Parathyroid adenoma (tissue), 2 donors: ENCODE measurements around the gene SRSF9.
A peak's percentile ranks its signal among the peaks of the same experiment; 100 is the strongest.

Experiments
- H2AFZ ChIP-seq: fragments of 300-600 bp; sonication (generic); one replicate; pipeline ENCODE4 v1.7.0; 2017; ENCODE audit warnings: antibody characterized with exemption, mild to moderate bottlenecking
- H3K27ac ChIP-seq: fragments of 300-600 bp; sonication (generic); one replicate; pipeline ENCODE4 v1.7.0; 2017
- H3K27me3 ChIP-seq: fragments of 300-600 bp; sonication (generic); one replicate; pipeline ENCODE4 v1.7.0; 2017; ENCODE audit warnings: low read length; ENCODE audit not compliant: control insufficient read depth, insufficient read depth
- H3K36me3 ChIP-seq: fragments of 300-600 bp; sonication (generic); one replicate; pipeline ENCODE4 v1.7.0; 2017; ENCODE audit warnings: low read length; ENCODE audit not compliant: control insufficient read depth, insufficient read depth
- H3K4me1 ChIP-seq: fragments of 300-600 bp; sonication (generic); one replicate; pipeline ENCODE4 v1.7.0; 2017; ENCODE audit warnings: control low read depth
- H3K4me2 ChIP-seq: fragments of 300-600 bp; sonication (generic); one replicate; pipeline ENCODE4 v1.7.0; 2017; ENCODE audit warnings: low read length
- H3K4me3 ChIP-seq: fragments of 300-600 bp; sonication (generic); one replicate; pipeline ENCODE4 v1.7.0; 2017; ENCODE audit warnings: low read depth, low read length
- H3K79me2 ChIP-seq: fragments of 300-600 bp; sonication (generic); one replicate; pipeline ENCODE4 v1.7.0; 2017; ENCODE audit warnings: control low read depth
- H3K9ac ChIP-seq: fragments of 300-600 bp; sonication (generic); one replicate; pipeline ENCODE4 v1.7.0; 2017; ENCODE audit warnings: mild to moderate bottlenecking
- H3K9me3 ChIP-seq: fragments of 300-600 bp; sonication (generic); one replicate; pipeline ENCODE4 v1.7.0; 2017; ENCODE audit warnings: low read length; ENCODE audit not compliant: control insufficient read depth
- CTCF ChIP-seq: fragments of 300-600 bp; sonication (generic); IDR thresholded peaks from one replicate; pipeline ENCODE4 v1.7.0; 2017; ENCODE audit warnings: antibody characterized with exemption, mild to moderate bottlenecking
- donor health status: primary hyperparathyroidism.

SRSF9 gene

DNA sequence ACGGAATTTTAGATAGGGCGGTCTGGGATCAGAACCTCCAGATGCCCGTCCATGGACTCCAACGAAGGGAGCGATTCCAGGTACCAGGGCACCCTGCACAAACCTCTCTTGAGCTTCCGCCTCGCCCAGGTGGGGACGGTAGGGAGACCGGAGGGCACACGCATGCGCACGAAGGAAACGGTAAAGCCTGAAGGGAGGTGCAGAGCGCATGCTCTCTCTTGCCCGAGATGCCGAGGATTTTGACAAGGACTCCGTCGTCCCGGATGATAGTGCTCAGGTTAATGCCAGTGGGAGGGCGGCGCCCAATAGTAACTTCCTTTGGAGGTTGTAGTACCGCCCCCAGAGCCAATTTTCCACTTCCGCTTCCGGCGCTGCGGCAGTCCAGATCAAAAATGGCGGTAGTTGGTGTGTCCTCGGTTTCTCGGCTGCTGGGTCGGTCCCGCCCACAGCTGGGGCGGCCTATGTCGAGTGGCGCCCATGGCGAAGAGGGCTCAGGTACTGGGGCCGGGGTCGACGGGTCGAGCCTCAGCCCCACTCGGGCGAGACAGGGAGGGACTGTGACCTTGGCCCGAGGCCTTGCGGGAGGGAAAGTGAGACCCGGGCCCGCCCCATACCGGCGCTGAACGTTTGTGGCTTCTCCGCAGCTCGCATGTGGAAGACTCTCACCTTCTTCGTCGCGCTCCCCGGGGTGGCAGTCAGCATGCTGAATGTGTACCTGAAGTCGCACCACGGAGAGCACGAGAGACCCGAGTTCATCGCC, 31.6 kb downstream of the SRSF9 start, which contains the start of gene COX6A1:
Gene COX6A1 (plus strand): TSS at position 379 of the 760 bp plus-strand sequence. CDS start 14 bp downstream, at position 393.
- Histone ChIP-seq H3K4me1 (peaks cover 2% of the 10 kb centered on the region), H3K9ac (peak within 1 kb of the TSS; percentile 15), H3K36me3 (no peaks in the 10 kb centered on the region), H3K79me2 (peaks cover 14% of the 10 kb centered on the region), H3K4me3 (peak within 1 kb of the TSS; percentile 82), H3K9me3 (no peaks in the 10 kb centered on the region), H3K4me2 (peak within 1 kb of the TSS; percentile 91), H2AFZ (peak within 1 kb of the TSS; percentile 100), H3K27me3 (no peaks in the 10 kb centered on the region), H3K27ac (peak within 1 kb of the TSS; percentile 79)
- peak; percentile 24 for TF ChIP-seq CTCF

DNA sequence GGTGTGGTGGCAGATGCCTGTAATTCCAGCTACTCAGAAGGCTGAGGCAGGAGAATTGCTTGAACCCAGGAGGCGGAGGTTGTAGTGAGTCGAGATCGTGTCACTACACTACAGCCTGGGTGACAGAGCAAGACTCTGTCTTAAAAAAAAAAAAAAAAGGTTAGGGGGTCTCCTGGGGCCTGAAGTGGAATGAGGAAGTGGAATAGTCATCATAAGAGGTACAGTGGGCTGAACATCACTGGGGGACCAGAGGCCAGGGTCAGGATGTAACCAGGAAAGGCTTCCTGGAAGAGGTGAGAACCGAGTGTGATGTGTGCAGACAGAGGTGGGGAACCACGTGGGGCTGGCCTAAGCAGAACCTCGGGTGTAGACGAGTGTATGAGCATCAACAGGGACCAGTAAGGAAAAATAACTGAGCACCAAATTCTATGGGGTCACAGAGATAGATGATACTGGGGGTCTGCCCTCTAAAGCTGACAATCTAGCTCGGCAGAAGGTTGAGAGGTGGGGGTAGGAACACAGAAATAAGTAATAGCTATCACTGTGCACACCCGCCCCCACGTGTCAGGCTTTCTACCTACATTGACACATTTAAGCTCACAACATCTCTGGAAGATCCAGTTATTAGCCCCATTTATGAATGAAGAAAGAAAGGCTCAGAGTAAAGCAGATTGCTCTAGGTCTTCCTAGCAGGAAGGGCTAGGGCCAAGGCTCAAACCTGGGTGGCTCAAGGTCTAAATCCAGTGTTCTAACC, 36.6 kb downstream of the SRSF9 start:
- no peak overlapping the region for H3K27ac ChIP-seq
- no peak overlapping the region for H3K4me2 ChIP-seq
- TF ChIP-seq CTCF: no peak
- peaks cover 2% of the 10 kb centered on the region for H3K4me1 ChIP-seq
- no peaks in the 10 kb centered on the region for H3K79me2 ChIP-seq
- no peaks in the 10 kb centered on the region for H3K9me3 ChIP-seq
- H3K36me3 ChIP-seq: no peaks in the 10 kb centered on the region
- no peak overlapping the region for H3K4me3 ChIP-seq
- H3K9ac ChIP-seq: no peak overlapping the region
- no peaks in the 10 kb centered on the region for H3K27me3 ChIP-seq
- H2AFZ ChIP-seq: no peak overlapping the region

GRCh38 chr12:120429368-120429767, 40.2 kb downstream of the SRSF9 start:
- Histone ChIP-seq H3K27ac (no peak overlapping the region), H3K4me2 (no peak overlapping the region), H3K9me3 (no peaks in the 10 kb centered on the region), H3K4me3 (no peak overlapping the region), H3K79me2 (no peaks in the 10 kb centered on the region), H2AFZ (no peak overlapping the region), H3K4me1 (no peaks in the 10 kb centered on the region), H3K36me3 (no peaks in the 10 kb centered on the region), H3K9ac (no peak overlapping the region), H3K27me3 (no peaks in the 10 kb centered on the region)
- TF ChIP-seq CTCF: no peak

DNA sequence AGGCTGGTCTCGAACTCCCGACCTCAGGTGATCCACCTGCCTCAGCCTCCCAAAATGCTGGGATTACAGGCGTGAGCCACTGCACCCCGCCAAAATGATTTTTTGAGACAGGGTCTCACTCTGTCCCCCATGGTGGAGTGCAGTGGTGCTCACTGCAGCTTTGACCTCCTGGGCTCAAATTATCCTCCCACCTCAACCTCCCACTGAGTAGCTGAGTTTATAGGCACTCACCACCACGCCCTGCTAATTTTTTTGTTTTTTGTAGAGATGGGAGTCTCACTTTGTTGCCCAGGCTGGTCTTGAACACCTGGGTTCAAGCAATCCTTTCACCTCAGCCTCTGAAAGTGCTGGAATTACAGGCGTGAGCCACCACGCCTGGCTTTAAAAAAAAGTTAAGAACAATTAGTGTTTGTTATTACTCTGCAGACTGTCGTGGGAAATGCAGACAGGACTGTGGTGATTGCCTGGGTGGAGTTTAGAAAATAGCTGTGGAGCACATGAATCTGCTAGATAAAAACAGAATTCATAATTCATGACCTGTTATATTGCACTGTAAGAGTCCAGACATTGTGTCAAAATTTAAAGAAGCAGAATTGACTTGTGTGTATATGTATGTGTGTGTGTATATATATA, 40.8 kb downstream of the SRSF9 start:
- H3K9ac ChIP-seq: no peak overlapping the region
- no peaks in the 10 kb centered on the region for H3K36me3 ChIP-seq
- H3K27ac ChIP-seq: no peak overlapping the region
- no peak overlapping the region for H3K4me2 ChIP-seq
- no peak for TF ChIP-seq CTCF
- no peak overlapping the region for H3K4me3 ChIP-seq
- H3K9me3 ChIP-seq: no peaks in the 10 kb centered on the region
- H3K79me2 ChIP-seq: no peaks in the 10 kb centered on the region
- no peak overlapping the region for H2AFZ ChIP-seq
- H3K4me1 ChIP-seq: no peaks in the 10 kb centered on the region
- no peaks in the 10 kb centered on the region for H3K27me3 ChIP-seq
